Measurements from ENCODE around the gene HSPG2.

DNA sequence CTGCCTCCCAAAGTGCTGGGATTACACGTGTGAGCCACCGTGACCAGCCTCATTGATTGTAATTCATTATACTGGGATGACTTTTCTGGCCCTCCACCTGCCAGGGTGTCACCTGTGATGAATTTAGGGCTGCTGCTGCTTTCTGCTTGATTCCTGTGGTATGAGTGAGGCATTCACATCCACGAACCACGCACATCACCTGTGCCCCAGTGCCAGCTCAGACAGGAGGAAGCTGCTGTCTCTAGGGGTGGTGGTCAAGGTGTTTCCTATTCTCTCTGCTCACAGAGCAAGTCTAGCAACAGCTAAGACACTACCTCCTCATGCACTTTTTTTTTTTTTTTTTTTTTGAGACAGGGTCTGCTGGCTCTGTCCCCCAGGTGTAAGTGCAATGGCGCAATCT lies 137.4 kb downstream of the HSPG2 start:
- TF ChIP-seq CTCF (IDR thresholded peaks at IDR 0.05): no peak
- TF ChIP-seq ZFX (IDR thresholded peaks at IDR 0.05; ENCODE audit: borderline replicate concordance): no peak

Data from 22Rv1 (cell line).